ENCODE data around the gene HOGA1.
"Not testable (repeated sequence)": the region's sequence is repeated elsewhere in the genome, so short reads cannot be mapped to it uniquely, and the experiment has no call there.

HOGA1 gene

GRCh38 chr10:97584060-97584797, at the start of gene HOGA1:
TSS of gene HOGA1 (plus strand) at chr10:97584389. CDS start at chr10:97584704, 315 bp downstream.
- no peak for ATAC-seq

GRCh38 chr10:97534746-97535367, 49.3 kb upstream of the HOGA1 start:
- ATAC-seq, result peak; percentile 51 to 67

- no peak for ATAC-seq
These were observed 46.9 kb upstream of the HOGA1 start for GRCh38 chr10:97537186-97537869.

- no peak for ATAC-seq
These were observed 45.8 kb upstream of the HOGA1 start for GRCh38 chr10:97538411-97538810.

- no peak for ATAC-seq
These were observed 45.4 kb upstream of the HOGA1 start for GRCh38 chr10:97538839-97539238.

- ATAC-seq, result no peak
These were observed 44.5 kb upstream of the HOGA1 start for GRCh38 chr10:97539523-97540200.

GRCh38 chr10:97540669-97541500, 43.3 kb upstream of the HOGA1 start:
- no peak for ATAC-seq

GRCh38 chr10:97542169-97543024, 41.8 kb upstream of the HOGA1 start:
- ATAC-seq, result peak; percentile 50 to 61

- ATAC-seq, result peak; percentile 83 to 87
These were observed 41.1 kb upstream of the HOGA1 start for GRCh38 chr10:97543025-97543546.

GRCh38 chr10:97546456-97547270, 37.5 kb upstream of the HOGA1 start:
- ATAC-seq, result no peak

GRCh38 chr10:97547271-97547600, 37.0 kb upstream of the HOGA1 start:
- no peak for ATAC-seq

GRCh38 chr10:97547962-97548361, 36.2 kb upstream of the HOGA1 start:
- no peak for ATAC-seq

- ATAC-seq, result no peak
These were observed 35.2 kb upstream of the HOGA1 start for GRCh38 chr10:97548828-97549455.

GRCh38 chr10:97549587-97550322, 34.4 kb upstream of the HOGA1 start:
- ATAC-seq, result no peak

GRCh38 chr10:97550336-97551149, 33.6 kb upstream of the HOGA1 start:
- no peak for ATAC-seq

- ATAC-seq, result no peak
These were observed 32.9 kb upstream of the HOGA1 start for GRCh38 chr10:97551271-97551670.

- ATAC-seq, result peak; percentile 91 to 98
These were observed 30.6 kb upstream of the HOGA1 start for GRCh38 chr10:97553575-97554031.

GRCh38 chr10:97554336-97554735, 29.9 kb upstream of the HOGA1 start:
- ATAC-seq, result not testable (repeated sequence)
